ENCODE data around the gene ATP10A. TPM values are rescaled to one million over a fixed set of nuclear protein-coding genes. Genes with fewer than 3 reads are reported as not detected.
"Not testable (repeated sequence)": the region's sequence is repeated elsewhere in the genome, so short reads cannot be mapped to it uniquely, and the experiment has no call there.

The ATP10A gene
- total RNA-seq, 1 donor from 2014 or later: 6.5 TPM

DNA sequence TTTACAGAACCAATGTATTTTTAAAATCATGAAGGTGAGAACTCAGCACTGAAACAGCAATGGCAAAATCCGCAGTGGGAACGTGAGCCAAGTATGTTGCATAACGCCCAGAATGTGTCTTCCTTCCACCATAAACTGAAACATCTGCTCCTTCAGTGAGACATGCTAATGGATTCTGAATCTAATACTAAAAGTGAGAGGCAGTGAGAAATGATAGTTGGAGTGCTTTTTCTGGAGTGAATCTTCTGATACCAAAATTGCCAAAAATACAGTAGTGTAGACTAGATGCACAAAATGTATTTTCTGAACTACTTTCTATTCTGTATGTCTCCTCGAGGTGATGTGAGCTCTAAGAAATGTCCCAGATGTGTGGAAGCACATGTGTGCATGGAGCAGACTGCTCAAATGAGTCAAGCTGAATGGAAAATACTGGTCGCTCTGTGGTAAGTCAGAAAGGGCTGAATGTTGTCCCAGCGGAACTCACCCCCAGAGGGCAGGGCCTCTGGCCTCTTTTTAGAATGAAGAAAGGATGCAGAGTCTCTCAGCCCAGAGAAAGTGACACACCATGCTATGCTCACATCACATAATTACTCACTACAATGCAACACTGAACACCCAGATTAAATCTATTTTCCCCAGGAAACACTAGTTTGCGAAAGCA, 73.0 kb downstream of the ATP10A start:
- peak; percentile 84 for DNase-seq

DNA sequence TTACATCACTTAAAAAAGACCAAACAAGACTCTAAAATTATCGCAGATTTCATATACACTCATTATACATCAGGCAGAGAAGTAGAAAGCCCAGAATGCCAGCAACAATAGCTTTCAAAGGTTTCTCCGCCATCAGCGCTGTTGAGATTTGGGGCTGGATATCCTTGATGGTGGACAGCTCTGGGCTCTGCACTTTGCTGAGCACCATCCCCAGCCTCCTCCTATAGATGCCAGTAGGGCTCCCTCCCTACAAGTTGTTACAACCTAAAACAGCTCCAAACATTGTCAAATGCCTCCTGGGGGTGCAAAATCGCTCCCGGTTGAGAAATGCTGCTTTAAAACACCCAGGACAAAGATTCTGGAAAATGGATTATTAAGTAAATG, 73.5 kb downstream of the ATP10A start:
- no peak for DNase-seq

DNA sequence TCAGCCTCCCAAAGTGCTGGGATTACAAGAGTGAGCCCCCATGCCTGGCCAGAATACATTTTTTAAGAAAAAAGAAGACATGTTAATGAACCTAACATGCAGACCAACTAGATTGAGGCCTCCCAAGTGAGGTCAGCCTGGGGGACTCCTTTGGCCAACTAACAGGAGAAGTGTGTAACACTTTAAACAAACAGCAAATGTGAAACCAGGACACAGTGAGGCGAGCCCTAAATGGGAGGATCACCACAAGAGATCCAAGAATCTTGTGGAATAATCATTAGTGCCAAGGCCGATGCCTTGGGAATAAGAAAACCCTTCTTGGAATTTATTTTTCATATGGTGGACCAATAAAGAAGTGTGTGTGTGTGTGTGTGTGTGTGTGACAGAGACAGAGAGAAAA, 73.9 kb downstream of the ATP10A start:
- DNase-seq: peak; percentile 12

DNA sequence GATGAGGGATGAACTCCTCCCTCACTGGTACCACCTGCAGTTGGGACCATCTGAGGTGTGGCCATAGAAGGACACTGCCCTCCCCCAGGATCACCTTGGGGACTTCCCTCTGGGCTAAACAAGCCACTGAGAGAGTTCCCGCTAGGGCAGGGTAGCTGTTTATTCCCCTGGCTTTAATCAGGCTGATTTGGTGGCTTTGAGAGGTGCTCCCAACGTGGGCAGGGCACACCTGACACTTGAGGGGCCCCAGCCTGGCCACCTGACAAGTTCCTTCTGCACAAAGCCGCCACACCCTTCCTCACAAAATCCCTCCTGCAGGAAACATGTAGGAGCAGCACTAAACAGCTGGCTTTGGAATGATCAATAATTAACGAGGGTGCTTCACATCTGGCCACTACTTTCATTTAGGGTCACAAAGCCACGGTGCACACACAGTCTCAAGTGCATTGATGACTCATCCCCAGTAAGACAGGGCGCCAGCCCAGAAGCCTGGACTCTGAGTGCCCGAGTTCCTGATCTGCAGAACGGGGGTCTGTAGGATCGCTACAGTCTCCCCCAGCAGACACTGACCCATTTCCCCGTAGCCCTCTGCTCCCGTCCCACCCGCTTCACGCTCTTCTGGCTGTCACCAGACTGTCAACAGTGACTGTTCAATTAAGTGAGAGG, 75.1 kb downstream of the ATP10A start:
- no peak for DNase-seq

DNA sequence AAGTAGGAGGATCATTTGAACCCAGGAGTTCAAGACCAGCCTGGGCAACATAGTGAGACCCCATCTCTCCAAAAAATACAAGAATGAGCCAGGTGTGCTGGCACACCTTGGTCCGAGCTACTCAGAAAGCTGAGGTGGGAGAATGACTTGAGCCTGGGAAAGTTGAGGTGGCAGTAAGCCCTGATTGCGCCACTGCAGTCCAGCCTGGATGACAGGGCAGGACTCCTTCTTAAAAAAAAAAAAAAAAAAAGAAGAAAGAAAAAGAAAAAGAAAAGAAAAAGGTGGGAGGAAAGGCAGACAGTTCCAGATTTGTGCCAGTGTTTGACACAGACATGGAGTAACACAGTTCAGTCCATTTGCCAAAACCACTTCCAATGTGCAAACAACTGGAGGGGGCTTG, 75.7 kb downstream of the ATP10A start:
- no peak for DNase-seq

DNA sequence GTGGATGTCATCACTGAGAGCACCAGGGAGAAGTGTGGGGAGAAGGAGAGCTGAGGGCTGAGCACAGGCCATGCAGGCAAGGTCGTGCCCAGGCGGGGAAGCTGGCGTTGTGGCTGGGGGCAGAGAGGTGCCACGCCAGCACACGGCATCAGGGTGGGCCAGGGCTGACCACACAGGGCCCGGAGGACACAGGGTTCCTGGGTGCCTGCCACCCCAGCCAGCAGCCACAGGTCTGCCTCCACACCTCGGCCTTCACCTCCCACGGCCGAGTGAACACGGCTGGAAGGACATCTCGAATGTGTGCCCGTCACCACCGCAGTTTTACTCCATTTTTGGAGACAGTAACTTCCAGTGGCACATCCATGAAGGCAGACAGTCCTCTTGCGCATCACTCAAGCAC, 77.1 kb downstream of the ATP10A start:
- no peak for DNase-seq

DNA sequence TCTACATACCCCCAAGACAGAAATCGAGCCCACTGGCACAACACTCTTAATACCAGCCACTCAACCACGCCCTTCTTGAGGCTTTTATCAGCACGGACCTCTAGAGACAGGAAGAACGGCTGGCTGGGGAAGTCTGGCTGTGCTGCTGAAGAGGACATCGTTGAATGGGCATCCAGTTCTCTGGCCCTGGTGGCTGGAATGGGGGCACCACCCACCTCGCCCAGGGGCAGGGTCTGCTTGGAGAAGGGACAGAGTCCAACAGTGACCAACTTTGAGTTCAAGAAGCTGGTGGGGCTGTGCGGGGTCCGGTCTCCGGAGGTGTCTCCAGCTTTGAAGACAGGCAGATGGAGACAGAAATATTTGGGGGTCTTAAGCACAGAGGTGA, 77.5 kb downstream of the ATP10A start:
- DNase-seq: peak; percentile 9

DNA sequence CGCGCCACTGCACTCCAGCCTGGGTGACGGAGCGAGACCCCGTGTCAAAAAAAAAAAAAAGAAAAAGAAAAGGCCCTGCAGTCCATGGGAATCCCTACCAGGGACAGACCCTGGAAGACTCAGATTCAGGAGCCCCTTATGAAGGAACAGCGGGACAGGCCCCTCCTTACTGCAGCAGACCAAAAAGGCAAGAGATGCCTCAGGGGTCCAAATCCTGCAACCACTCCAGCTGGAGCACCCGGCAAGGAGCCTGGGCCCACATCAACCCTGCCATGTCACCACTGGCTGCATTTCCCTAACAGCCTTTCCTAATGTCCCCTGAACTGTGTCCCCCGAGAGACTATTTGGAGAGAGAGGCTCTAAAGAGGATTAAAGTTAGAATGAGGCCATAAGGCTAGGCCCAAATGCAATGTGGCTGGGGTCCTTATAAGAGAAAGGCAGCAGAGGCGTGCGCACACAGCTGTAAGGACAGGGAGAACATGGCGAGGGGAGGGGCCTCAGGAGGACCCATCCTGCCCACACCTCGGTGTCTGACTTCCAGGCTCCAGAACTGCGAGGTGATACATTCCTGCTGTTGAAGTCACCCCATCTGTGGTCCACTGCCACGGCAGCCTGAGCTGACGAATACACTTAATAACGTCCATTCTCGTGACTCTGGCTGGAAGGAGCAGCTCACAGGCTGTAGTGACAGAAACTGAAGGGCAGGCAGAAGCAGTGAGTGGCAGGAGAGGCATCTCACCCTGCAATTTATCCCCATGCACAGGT, 78.1 kb downstream of the ATP10A start:
- DNase-seq: no peak

DNA sequence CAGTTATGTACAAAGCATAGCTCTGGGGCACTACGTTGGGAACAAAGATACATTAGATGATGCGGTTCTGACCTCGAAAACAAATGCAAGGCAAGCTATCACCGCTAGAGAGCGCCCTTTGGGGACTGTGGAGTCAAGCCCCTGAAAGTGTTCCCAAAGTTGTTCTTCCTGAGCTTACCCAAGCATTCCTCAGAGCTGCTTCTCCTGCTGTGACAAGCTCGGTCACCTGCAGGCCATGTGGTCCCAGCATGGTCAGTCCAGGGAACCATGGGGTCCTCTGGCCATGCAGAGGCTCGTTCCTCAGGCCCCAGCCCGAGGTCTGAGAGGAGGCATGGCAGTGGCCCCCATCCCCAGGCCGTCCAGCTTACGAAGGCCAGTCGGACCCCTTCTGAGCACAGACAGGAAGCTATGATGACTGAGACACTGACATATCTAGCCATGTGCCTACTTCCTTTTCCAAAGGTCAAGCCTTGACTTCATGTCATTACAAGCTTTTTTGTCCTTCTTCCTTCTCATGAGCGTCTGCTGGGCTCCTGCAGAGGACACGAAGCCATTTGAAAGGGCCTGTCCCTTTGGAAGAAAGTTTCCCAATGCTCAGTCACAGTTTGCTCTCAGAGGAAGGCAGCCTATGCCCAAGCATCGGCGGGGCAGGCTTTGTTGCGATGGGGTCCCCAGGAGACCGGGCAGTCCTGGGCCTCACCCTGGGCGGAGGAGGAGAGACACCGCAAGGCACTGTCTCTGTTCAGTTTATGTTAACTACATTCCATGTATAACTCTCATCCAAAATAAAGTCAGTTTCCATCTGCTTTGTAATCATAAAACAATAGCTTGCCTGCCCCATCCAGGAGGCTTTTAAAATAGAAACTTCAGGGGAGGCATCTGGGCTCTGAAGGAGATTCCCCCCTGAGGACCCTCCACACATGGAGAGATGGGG, 79.3 kb downstream of the ATP10A start:
- peak; percentile 33 for DNase-seq

DNA sequence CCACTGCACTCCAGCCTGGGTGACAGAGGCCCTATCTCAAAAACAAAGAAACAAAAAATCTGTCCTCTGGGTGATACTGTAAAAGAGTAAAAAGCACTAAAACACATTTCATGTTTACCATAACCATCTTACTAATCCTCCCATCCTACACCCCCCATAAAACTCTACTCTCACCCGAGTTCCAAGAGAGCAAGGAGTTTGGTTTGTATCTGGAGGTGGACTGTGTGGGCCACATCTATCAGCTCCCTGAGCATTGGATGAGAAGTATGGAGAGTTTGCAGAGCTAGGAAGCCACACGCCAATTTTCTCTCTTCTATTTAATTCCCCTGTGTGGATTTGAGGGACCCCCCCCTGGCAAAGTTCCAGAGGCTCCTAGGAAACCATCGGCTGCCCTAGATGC, 80.0 kb downstream of the ATP10A start:
- no peak for DNase-seq

DNA sequence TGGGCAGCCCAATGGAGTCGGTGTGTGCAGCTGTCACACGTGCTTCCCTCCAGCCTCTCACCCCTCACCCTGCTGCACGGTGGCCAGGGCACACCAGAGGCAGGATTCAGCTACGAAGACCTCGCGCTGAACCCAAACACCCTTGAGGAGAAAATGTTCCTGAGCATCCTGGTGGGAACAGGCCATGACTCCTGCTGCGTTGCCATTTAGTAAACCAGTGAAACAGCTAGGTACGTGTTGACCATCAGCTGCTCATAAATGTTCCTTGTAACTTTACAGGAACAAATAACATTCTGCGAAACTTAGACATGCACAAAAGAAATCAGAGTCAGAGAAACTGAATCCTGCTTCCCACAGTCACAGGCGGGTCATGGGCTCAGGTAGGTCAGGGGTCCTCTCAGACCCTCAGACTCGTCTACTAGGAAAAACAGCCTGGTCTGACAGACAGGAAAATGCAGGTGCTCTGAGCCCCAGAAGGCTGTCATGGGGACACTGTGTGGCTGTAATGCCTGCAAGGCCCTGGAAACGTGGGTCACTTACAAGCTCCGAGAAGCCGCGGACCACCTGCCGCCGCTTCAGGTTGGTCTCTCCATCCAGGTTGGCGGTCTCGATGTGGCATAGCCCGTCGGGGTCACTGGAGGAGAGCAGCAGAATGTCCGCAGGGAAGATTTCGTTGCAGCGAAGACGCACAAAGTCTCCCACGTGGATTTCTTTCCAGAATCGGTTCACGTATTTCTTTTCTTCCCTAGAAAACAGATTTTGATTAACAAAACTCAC, 82.5 kb downstream of the ATP10A start:
- no peak for DNase-seq

DNA sequence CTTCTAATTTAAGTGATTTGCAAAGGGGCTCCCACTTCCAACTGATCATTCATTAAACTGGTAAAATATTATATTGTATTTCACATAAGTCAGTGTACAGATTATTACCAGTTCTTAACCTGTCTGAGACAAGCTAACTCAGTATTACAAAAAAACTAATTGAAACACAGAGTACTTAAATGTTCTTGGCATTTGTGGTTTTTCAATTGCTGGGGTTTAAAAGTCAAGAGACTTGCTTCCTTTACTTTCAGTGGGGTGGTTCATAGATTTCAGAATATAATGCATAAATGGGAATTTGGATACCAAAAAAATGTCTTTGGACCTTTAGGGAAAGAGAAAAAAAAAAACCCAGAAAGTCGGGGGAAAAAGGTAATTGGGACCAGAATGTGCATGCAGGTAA, 85.0 kb downstream of the ATP10A start:
- DNase-seq: no peak

DNA sequence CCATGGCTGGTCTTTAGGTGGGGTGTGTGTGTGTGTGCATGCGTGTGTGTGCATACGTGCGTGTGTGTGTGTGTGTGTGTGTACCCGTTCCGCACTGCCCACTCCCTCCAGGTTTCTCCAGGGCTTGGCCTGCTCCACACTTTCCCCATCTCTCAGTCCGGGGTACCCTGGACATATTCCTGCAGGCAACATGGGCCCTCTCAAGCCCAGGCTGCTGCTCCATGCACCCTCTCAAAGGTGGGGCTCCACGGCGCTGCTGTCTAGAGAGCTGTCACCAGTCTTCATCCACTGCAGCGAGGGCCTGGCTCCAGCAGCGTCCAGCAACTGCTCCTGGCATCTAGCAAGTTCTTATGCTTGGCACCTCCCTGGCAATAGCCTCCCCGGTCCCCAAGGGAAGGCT, 86.1 kb downstream of the ATP10A start:
- DNase-seq: no peak

DNA sequence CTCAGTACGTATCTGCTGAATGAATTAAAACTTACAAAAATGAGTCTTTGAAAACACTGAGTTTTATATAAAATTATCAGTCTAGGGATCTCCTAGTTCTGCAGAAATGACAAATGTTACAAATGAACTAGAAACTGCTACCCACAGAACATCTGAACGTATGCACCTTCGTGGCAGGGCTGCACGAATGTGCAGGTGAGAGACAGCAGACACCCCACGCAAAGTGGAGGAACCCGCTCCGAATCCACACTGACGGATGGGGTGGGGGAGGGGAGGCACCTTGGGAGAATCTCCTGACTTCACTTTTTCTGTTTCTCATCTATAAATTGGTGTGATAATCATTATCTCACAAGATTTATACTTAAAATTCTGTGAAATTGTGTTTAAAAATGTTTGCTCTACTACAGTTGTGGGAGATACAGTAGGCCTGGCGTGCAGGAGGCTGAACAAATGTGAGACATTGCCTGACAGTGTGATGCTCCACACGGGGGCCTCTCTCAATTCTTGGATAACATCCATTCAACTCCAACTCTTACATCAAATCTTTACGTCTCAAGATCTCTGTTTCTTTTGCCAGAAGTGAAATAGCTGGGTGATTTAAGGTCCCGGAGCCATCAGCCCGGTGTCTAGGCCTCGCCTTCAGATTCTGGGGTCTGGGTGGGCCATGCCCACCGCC, 86.9 kb downstream of the ATP10A start:
- peak; percentile 22 for DNase-seq

DNA sequence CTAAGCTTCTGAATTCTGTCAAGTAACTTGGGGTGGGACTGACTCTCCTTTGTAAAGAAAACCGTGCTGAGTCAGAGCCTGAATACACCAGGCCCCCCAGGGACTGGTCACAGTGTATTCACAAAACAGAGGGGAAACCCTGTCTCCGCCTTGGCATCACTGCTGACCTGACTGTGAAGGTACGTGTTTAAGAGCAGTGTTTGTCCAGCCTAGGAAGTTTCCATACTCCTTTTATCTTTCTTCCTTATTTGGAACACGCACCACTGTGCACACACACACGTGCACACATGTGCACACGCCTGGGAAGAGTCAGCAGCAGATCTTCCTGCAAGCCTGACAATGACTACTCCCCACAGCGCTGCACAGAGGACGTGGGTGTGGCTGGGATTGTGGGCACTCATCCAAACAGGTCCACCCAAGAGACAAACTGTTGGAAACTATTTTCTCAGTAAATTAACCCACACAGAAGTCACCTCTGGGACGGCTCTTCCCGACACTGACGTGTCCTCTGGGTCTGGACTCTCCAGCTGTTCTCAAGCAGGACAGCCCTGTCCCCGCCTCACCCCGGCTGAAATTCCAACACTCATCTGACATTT, 87.7 kb downstream of the ATP10A start:
- DNase-seq: peak; percentile 79

DNA sequence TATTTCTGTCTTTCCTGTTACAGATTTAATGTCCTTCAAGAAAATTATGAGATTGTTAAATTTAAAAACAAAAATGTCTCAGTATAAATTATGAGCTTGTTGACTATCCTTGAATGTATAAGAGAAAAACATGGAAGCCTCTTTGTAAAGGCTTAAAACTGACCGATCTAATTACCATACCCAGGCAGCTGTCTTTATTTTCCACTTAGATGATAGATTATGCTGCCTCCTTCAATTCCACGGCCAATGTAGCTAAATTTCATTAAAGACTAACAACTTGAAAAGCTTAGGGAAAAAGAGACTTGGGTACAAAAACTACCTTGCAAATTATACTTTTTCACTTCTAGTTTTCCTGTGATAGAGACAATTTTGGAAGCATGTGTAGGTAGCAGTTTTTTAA, 88.3 kb downstream of the ATP10A start:
- peak; percentile 71 for DNase-seq

DNA sequence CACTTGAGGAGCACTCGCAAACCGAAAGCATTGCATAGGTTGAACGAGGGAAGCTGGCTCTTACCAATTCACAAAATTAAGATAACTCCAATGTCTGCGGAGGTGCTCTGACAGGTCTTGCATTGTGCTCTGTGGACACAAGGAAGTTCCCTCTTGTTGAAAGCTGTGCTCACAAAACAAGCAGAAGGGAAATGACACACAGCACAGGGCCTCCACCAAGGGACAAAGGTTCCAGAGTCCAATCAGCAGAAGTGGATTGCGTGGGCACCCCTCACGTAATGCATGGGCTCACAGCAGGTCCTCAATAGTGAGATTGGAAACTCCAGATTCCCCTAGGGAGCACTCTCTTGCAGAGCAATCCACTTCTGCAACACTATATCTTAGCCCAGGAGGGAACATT, 89.9 kb downstream of the ATP10A start:
- DNase-seq: no peak

DNA sequence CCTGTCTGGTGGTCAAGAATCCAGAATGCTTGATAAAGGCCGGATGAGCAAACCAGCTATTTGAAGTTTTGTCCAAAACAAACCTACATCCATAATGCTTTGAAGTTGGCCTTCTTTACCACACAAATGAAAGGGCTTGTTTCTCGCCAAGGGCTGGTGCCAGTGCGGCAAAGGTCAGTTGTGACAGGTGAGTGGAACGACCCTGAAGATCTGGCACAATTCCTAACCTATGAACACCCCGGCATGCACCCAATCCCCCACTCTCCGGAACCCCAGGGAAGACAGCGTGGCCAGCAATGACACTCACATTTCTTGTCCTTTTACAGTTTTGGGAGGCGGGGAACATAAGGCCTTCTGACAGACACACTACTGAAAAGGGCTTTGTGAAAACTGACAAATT, 90.6 kb downstream of the ATP10A start:
- no peak for DNase-seq

DNA sequence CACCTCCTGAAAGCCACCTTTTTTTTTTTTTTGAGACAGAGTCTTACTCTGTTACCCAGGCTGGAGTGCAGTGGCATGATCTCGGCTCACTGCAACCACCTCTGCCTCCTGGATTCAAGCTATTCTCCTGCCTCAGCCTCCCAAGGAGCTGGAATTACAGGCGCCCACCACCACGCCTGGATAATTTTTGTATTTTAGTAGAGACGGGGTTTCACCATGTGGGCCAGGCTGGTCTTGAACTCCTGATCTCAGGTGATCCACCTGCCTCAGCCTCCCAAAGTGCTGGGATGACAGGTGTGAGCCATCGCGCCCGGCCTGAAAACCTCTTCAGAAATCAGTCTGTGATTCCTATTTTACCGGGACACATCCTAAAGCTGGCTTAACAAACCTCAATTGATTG, 91.4 kb downstream of the ATP10A start:
- not testable (repeated sequence) for DNase-seq

DNA sequence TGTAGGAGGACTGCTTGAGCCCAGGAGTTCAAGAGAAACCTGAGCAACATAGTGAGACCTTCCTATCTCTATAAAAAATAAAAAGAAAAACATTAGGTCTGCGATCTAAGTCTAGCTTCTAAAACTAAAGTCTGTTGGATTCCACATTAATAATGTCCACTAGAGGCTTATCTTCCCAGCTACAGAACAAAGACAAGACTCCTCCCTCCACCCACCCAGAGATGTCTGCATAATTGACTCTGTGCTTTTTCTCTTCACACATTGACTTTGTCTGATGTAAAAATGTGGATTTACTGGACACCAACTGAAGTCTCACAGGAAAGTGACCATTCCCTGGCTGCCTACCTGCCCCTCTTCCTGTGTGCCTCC, 91.8 kb downstream of the ATP10A start:
- no peak for DNase-seq

All from tongue (tissue), 2 donors.